Bone marrow (tissue), 2 donors: ENCODE measurements around the gene TAS2R14.

Experiments
- DNase-seq, 2 donors: peaks; one replicate each; lab custom pipeline; 2025; lab: John Stamatoyannopoulos, UW

The TAS2R14 gene, protein sequence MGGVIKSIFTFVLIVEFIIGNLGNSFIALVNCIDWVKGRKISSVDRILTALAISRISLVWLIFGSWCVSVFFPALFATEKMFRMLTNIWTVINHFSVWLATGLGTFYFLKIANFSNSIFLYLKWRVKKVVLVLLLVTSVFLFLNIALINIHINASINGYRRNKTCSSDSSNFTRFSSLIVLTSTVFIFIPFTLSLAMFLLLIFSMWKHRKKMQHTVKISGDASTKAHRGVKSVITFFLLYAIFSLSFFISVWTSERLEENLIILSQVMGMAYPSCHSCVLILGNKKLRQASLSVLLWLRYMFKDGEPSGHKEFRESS

DNA sequence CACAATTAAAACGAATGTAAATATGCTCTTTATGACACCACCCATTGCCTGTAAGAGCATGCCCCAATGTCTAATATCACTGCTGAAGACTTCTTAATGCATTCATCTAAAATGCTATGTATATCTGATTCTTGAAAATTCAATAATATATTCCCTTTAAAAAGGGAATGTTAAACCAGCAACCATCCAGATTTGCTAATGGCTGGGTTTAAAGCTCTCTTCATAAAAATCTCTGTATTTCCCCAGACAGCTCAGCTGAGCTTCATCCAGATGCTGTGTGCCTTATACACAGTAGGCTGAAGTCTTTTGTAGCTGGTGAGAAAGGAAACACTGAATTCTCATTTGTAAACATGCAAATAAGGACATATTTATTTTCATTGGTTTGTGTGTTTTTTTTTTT is at the start of gene TAS2R14:
TSS of gene TAS2R14 (minus strand) at position 101 of the 400 bp plus-strand sequence. CDS start at position 45, 56 bp downstream.
- DNase-seq: no peak

DNA sequence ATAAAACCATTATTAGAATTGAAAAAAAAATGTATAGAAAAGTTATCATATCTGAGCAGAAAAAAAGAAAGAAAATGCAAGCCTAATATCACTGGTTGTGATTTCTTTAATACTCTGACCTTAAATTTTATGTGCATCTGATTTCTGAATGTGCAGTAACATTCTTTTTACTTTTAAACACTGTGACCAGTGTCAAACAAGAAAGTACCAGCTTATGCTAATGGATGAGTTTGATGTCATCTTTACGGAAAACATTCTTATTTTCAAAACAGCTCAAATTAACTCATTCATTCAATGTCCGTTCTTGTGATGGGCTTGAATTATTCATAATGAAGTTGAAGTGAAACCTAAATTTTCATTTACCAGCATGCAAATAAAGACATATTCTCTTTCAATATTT is 47.7 kb upstream of the TAS2R14 start, which contains the start of gene TAS2R50:
TSS of gene TAS2R50 (minus strand) at position 101 of the 400 bp plus-strand sequence. CDS start at position 49, 52 bp downstream.
- DNase-seq: no peak

DNA sequence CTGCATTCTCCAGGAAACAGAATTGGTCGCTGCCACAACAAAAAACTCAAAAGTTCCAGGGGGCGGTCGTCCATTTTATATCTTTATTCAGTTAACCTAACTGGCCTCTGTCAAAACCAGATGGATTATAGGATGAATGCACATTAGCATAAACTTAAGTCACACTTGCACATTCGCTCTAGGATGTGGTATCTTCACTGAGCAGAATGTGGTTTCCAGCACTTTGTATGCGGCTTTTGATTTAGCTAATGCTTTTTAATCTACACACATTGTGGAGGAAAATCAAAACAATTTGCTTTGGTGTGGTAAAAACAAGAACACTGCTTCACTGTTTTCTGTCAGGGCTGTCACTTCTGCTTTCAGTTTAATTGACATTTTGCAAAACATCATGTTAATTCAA is 43.2 kb upstream of the TAS2R14 start:
- DNase-seq: no peak

DNA sequence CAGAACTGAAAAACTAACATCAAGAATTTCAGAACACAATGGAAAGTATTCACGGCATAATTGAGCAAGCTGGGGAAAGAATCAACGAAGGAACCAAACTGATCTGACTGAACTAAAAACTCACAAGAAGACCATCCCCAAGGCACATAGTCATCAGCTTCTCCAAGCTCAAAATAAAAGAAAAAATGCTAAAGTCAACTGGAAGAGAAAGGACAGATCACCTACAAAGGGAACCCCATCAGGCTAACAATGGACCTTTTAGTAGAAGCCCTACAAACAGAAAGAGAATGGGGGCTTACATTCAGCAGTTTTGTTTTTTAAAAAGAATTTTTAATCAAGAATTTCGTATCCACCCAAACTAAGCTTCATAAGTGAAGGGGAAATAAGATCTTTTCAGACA is 35.9 kb upstream of the TAS2R14 start:
- no peak for DNase-seq

DNA sequence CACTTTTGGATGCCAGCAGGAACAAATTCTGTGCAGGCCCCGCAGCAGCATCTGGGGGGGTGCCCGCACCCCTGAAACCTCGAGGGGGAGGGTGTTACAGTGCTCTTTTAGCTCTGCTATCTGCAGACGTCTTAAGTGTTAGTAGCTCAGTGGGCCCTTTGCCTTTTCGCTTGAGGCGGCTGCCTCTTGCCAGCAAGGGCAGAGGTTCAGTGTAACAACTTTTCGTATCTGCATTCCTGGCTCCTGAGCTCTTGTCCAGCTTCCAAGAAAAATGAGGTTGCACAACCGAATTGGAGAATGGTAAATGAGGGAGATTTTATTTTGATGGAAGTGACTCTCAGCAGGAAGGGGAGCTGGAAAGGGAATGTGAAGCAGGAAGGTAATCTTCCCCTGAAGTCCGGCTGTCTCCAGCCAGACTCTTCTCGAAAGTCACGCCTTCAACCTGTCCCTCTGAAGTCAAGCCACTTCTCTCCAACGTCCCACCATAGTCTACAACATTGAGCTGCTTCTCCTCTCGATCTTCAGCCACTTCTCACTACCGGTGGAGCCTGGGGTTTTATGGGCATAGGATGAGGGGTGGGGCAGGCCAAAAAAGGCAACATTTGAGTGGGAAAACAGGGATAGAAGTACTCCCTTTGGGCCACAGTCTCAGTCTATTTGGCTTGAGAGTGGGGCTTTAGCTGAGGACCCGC is 29.8 kb upstream of the TAS2R14 start:
- no peak for DNase-seq

DNA sequence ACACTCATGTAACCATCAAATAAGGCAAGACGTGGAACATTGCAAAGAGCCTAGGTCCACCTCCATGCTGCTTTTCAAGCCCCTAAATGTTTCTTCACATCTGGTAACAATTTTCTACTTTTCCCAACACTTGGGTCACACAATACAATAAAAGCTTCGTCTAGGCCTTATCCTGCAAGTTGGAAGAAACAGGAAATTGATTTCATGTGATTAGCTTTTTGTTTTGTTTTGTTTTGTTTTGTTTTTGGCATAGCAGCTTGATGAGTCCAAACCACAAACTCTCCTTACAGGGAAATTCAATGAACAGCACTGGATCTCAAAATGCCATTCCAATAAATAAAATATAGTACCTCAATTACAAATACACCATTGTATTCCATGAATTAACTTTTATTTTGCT is 28.3 kb upstream of the TAS2R14 start:
- DNase-seq: no peak

DNA sequence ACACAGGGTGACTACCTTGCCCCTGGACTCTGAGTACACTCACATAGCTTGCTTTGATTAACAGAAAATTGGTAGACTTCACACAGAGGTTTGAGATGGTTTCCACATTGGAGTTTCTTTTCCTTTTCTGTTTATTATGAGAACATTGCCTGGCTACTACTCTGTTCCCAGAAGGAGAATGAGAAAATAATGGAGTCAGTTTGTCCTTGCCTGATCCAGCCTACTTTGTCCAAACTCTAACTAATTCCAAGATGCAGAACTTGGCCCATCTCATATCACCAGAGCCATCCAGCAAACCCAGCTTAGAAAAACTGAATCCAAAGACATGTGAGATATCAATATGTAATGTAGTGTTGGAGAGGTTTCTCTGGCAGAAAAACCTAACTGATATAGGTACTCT is 27.3 kb upstream of the TAS2R14 start:
- no peak for DNase-seq

DNA sequence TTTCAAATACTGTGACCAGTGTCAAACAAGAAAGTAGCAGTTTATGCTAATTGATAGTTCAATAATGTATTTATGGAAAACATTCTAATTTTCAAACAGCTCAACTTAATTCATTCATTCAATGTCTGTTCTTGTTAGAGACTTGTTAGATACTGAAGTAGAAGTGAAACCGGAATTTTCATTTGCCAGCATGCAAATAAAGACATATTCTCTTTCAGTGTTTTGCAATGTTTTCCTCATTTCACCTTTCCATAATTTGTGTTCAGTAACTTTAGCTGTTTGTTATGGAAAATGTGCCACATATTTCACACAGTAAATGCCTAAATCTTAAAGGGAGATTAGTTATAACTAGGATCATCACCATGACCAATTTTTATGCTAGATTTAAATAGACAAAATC is 26.4 kb upstream of the TAS2R14 start:
- DNase-seq: no peak

DNA sequence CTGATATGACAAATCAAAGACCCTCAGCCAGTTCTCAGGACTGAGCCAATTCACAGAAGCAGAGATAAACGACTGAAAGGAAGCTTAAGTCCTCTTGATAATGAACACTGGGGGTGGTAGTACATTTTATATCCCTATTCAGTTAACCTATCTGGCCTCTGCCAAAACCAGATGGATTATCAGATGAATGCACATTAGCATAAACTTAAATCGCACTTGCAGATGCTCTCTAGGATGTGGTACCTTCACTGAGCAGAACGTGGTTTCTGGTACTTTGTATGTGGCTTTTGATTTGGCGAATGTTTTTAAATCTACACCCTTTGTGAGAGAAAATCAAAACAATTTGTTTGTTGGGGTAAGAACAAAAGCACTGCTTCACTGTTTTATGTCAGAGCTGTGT is 21.1 kb upstream of the TAS2R14 start:
- DNase-seq: no peak

DNA sequence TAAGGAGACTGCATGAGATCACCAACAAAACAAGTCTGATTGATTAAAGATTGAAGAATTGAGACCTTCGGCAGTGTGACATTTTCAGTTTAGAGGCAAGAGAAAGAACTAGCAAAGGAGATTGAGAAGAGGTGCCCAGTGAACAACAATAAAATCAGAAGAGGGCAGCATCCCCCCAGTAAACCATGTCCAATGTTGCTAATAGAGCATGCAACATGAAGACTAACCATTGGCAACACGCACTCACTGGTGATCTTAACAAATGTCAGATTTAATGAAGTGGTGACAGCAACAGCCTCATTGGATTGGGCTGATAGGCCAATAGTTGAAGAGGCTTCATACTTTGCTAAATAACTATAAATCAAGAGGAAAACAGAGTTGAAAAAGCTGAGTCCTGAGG is 20.7 kb upstream of the TAS2R14 start:
- DNase-seq: no peak

DNA sequence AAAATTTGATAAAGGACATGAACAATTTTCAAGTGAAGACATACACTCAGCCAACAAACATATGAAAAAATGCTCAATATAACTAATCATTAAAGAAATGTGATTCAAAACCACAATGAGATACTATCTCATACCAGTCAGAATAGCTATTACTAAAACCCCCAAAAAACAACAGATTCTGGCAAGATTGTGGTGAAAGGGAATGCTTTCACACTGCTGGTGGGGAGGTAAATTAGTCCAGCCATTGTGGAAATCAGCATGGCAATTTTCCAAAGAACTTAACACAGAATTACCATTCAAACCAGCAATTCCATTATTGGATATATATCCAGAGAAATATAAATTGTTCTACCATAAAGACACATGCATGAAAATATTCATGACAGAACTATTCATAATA is 18.7 kb upstream of the TAS2R14 start:
- DNase-seq: no peak

DNA sequence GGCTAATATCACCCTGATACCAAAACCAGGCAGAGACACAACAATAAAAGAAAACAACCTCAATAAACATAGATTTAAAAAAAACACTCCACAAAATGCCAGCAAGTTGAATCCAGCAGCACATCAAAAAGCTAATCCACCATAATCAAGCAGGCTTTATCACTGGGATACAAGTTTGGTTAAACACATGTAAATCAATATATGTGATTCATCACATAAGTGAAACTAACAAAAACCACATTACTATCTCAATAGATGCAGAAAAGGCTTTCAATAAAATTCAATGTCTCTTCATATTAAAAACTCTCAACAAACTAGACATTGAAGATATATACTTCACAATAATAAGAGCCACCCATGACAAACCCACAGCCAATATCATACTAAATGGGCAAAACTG is 17.0 kb upstream of the TAS2R14 start:
- no peak for DNase-seq

DNA sequence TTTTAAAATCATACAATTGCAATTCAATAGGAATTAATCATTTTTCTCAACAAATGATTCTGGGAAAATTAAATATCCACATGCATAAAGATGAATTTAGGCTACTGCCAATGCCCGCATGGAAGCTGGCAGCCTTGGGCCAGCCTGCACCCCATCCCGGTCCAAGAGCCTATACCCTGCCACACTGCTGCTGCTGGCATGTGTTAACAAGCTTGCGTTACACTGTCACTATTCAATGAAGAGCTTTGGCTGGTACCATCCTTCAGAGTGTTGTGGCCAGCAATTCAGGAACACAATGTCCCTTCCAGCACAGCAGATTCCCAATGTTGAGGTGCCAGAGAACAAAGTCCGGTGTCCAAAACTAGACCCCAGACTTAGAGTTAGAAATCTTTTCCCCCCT is 13.6 kb upstream of the TAS2R14 start:
- DNase-seq: no peak

DNA sequence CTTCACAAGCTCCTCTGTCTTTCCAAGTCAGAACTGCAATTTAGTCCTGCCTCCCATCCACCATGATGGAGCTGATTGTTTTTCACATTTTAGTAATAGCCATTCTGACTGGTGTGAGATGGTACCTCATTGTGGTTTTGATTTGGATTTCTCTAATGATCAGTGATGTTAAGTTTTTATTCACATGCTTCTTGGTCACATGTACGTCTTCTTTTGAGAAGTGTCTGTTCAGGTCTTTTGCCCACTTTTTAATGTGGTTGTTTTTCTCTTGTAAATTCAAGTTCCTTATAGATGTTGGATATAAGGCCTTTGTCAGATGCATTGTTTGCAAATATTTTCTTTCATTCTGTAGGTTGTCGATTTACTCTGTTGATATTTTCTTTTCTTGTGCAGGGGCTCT is 4.1 kb upstream of the TAS2R14 start:
- no peak for DNase-seq

DNA sequence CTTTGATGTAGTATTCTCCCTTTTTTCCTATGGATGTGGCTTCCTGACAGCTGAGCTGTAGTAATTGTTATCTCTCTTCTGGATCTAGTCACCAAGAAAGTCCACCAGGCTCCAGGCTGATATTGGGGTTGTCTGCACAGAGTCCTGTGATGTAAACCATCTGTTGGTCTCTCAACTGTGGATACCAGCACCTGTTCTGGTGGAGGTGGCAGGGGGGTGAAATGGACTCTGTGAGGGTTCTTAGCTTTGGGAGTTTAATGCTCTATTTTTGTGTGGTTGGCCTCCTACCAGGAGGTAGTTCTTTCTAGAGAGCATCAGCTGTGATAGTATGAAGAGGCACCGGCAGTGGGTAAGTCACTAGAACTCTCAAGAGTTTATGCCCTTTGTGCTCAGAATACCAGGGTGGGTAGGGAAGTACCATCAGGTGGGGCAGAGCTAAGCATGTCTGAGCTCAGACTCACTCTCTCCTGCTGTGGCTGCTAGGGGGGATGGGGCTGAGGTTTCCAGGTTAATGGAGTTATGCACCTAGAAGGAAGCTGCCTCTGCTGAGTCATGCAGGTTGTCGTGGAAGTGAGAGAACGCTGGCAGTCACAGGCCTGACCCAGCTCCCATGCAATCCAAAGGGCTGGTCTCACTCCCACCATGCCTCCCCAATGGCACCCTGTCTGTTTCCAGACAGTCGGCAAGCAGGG is 3.0 kb upstream of the TAS2R14 start:
- DNase-seq: no peak

DNA sequence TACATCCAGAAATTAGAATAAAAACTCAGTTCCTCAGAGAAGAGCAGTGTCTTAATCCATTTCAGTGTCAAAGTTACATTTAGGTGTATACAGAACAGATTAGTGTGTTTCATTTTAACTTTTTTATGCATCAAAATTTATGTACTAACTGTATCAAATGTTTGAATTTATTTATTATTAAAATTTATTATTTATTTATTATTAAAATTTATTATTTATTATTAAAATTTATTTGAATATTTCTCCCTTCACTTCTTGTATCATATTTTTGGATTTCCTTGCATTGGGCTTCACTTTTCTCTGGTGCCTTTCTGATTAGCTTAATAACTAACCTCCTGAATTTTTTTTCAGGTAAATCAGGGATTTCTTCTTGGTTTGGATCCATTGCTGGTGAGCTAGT is 2.3 kb upstream of the TAS2R14 start:
- no peak for DNase-seq

DNA sequence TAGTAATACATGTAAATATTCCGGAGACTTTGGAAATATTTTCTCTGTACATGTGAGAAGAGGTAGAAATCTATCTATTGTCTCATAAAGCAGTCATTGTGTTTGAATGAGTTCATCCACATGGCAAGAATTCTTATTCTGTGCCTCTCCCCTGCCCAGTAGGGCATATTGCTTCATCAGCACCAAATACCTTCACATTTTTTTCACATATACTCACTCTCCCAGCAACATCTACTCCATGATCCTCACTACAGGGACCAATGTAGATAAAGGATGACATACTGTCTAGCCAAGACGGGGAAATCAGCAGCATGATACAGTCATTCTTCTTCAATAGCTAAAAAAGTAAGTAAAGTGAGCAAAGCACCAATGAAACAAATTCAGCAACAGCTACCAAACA is 1.3 kb upstream of the TAS2R14 start:
- no peak for DNase-seq

DNA sequence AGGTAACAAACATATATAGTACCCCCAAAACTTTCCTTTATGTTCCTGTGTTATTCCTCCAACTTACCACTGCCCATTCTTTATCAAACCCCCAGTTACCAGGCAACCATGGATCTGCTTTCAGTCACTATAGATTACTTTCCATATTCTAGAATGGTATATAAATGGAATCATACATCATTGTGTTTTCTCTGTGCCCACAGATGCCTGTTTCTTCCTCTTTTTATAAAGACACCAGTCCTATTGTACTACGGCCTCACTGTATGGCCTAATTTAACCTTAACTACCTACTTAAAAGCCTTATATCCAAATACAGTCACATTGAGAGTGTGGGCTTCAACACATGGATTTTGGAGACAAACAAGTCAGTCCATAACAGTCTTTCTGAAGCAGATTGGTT is 2.6 kb downstream of the TAS2R14 start:
- DNase-seq: no peak

DNA sequence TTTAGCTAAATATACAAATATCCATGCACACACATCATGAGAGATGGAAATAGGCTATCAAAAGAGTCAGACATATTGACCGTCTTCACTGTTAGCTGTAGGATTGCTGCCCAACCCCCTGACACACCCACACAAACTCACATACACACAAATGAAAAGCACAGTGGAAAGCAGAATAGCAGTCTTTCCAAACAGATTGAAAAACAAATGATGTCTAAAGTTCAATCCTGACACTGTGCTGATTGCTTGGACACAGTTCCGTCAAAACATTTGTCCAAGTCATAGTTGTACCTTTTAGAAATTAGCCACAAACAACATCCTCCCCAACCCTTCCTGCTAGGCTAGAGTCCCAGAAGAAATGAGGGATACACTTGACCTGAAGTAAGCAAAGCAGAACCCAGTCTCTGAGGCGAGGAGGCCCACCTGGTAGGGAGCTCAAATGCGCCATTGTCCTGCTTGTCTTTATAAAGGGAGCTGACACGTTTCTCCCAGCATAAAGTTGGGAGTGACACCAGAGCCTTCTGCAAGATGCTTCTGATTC is 10.2 kb downstream of the TAS2R14 start, which contains the start of gene PRH2:
TSS of gene PRH2 (plus strand) at position 491 of the 541 bp plus-strand sequence. CDS start at position 529, 38 bp downstream.
- no peak for DNase-seq

DNA sequence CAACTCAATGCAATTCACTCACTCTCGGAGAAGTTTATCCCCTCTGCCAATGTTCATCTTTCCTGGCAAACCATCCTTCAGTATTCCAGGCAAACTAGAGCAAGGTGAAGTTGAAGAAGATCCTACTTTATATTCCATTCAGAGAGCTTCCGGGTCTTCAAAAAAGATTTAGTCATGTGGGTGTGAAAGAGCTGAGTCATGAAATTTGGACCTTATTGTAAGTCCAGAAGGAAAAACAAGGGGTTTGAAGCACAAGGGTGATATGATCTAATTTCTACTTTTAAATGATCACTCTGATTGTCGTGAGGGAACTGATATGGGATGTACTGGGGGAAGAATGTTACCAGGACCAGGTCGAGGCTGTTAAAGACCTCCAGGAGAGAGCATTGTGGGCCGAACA is 12.8 kb downstream of the TAS2R14 start:
- no peak for DNase-seq

DNA sequence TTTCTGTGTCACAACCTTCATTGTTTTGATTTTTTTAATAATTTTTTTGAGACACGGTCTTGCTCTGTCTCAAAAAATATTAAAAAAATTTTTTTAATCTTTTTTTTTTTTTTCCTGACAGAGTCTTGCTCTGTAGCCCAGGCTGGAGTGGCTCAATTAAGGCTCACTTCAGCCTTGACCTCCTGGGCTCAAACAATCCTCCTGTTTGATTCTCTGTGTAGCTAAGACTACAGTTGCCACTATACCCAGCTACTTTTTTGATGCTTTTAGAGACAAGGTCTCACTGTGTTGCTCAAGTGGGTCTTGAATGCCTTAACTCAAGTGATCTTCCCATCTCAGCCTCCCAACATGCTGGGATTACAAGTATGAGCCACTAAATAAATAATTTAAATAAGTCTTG is 19.3 kb downstream of the TAS2R14 start:
- DNase-seq: no peak

DNA sequence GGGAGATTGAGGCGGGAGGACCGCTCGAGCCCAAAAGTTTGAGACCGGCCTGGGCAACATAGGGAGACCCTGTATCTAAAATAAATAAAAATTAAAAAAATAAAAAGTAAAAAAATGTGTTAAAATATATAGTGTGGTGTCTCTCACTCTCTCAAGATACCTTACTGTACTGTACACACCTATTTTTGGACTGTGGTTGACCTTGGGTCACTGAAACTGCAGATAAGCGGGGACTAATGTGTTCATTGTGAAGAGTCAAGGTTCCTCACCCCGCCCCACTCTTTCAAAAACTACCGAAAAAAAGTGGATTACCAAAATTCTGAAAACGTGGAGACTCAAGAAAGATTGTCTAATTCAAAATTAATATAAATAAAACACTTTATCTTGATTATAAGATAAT is 28.7 kb downstream of the TAS2R14 start:
- DNase-seq: no peak

DNA sequence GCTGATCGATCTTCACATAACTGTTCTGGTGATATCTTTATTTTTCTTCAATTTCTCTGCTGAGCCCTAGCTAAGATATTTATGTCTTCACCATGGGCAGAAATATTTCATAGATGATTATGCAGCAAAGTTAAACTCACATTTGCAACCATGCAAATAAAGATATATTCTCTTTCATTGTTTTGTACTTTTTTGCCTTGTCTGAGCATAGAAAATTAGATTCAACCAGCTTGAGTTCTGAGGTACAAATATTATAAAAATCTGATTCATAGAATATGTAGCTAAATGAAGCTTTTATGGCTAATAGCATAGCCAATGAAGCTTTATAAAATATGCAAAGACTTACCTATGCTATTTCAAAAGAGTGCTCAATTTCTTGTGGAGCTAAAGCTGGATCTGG is 29.6 kb downstream of the TAS2R14 start, which contains the start of gene TAS2R13:
TSS of gene TAS2R13 (minus strand) at position 101 of the 400 bp plus-strand sequence. CDS start 264 bp downstream, outside the sequence.
- DNase-seq: no peak
